VCaP (cell line): ENCODE measurements around the gene GOLGA2.
A peak's percentile ranks its signal among the peaks of the same experiment; 100 is the strongest.

Experiments used
- H3K27ac ChIP-seq: fragments of 450-650 bp; 2 replicates; pipeline ENCODE4 v1.5.1; 2017
- CTCF ChIP-seq: fragments of 450-650 bp; conservative IDR thresholded peaks from 2 replicates; pipeline ENCODE4 v1.5.1; 2017; ENCODE audit warnings: mild to moderate bottlenecking, moderate library complexity

The GOLGA2 gene

GRCh38 chr9:128317629-128318028 is 41.8 kb upstream of the GOLGA2 start:
- TF ChIP-seq CTCF, result no peak
- H3K27ac ChIP-seq, result no peak overlapping the region

GRCh38 chr9:128316421-128316820 is 40.6 kb upstream of the GOLGA2 start:
- TF ChIP-seq CTCF, result no peak
- no peak overlapping the region for H3K27ac ChIP-seq

- no peak for TF ChIP-seq CTCF
- H3K27ac ChIP-seq, result no peak overlapping the region
Measured at GRCh38 chr9:128314697-128315096, 38.9 kb upstream of the GOLGA2 start.

GRCh38 chr9:128310461-128310860 is 34.7 kb upstream of the GOLGA2 start:
- H3K27ac ChIP-seq, result peak overlapping the region; percentile 15; the same call in 1 of the 2 replicates
- no peak for TF ChIP-seq CTCF

GRCh38 chr9:128309551-128309950 is 33.7 kb upstream of the GOLGA2 start:
- no peak overlapping the region for H3K27ac ChIP-seq
- TF ChIP-seq CTCF, result no peak

GRCh38 chr9:128304971-128305288 is 29.1 kb upstream of the GOLGA2 start:
- TF ChIP-seq CTCF, result no peak
- H3K27ac ChIP-seq, result no peak overlapping the region

- no peak overlapping the region for H3K27ac ChIP-seq
- TF ChIP-seq CTCF, result no peak
Measured at GRCh38 chr9:128304136-128304970, 28.5 kb upstream of the GOLGA2 start.
